Stomach (tissue), 4 donors: Measurements from ENCODE around the gene C1orf232.

Experiments used
- EP300 ChIP-seq: sonication (generic); formaldehyde crosslinking; IDR thresholded peaks from one replicate; pipeline ENCODE4 v1.6.1; 2017; ENCODE audit warnings: antibody characterized with exemption
- POLR2A ChIP-seq, 4 donors: fragments of 450-650 bp; IDR thresholded peaks; one replicate each; pipeline ENCODE4 v1.6.1; 2016; ENCODE audit warnings: antibody characterized with exemption in 4 of 4, control low read depth in 2 of 4, mild to moderate bottlenecking in 1 of 4, moderate library complexity in 1 of 4
- POLR2AphosphoS5 ChIP-seq, 3 donors: sonication (generic); formaldehyde crosslinking; IDR thresholded peaks; one replicate each; pipeline ENCODE4 v1.6.1; 2016; ENCODE audit warnings: antibody characterized with exemption in 3 of 3
- TF ChIP-seq, protein P1 (sequence below), 7 experiments: fragments of 450-650 bp in 4 of 7; fragments of 200-600 bp in 3 of 7; sonication (generic) in 3 of 7; IDR thresholded peaks; one replicate each; pipeline ENCODE4 v1.5.1; 2016 to 2019; ENCODE audit warnings: antibody characterized with exemption in 7 of 7, control low read depth in 2 of 7, mild to moderate bottlenecking in 1 of 7

DNA sequence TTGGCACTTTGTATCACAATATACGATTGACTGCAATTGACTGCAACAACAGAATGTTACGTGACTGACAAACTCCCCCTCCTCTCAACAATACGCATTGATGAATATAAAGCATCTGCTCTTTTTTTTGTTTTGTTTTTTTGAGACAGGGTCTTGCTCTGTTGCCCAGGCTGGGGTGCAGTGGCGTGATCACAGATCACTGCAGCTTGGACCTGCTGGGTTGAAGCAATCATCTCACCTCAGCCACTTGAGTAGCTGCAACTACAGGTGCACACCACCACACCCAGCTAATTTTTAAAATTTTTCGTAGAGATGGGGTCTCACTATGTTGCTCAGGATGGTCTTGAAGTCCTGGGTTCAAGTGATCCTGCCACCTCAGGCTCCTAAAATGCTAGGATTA, 44.0 kb upstream of the C1orf232 start:
- no peak for TF ChIP-seq POLR2A (IDR thresholded peaks at IDR 0.05)
- TF ChIP-seq, protein P1, sequence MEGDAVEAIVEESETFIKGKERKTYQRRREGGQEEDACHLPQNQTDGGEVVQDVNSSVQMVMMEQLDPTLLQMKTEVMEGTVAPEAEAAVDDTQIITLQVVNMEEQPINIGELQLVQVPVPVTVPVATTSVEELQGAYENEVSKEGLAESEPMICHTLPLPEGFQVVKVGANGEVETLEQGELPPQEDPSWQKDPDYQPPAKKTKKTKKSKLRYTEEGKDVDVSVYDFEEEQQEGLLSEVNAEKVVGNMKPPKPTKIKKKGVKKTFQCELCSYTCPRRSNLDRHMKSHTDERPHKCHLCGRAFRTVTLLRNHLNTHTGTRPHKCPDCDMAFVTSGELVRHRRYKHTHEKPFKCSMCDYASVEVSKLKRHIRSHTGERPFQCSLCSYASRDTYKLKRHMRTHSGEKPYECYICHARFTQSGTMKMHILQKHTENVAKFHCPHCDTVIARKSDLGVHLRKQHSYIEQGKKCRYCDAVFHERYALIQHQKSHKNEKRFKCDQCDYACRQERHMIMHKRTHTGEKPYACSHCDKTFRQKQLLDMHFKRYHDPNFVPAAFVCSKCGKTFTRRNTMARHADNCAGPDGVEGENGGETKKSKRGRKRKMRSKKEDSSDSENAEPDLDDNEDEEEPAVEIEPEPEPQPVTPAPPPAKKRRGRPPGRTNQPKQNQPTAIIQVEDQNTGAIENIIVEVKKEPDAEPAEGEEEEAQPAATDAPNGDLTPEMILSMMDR (IDR thresholded peaks at IDR 0.05) = no peak
- no peak for TF ChIP-seq POLR2AphosphoS5 (IDR thresholded peaks at IDR 0.05)
- no peak for TF ChIP-seq EP300
